ENCODE results near the gene STAB1.

GRCh38 chr3:52515192-52515591, 20.1 kb downstream of the STAB1 start:
- TF ChIP-seq POLR2A (IDR thresholded peaks at IDR 0.05), result no peak
- TF ChIP-seq CTCF (IDR thresholded peaks at IDR 0.05), result no peak
